Measurements from ENCODE around the gene KLK8.
"Not testable (repeated sequence)": the region's sequence is repeated elsewhere in the genome, so short reads cannot be mapped to it uniquely, and the experiment has no call there.

KLK8 gene

GRCh38 chr19:50981587-50982146 is 19.7 kb downstream of the KLK8 start:
- no peak for FAIRE-seq

GRCh38 chr19:50980208-50980607 is 21.2 kb downstream of the KLK8 start:
- FAIRE-seq: no peak

DNA sequence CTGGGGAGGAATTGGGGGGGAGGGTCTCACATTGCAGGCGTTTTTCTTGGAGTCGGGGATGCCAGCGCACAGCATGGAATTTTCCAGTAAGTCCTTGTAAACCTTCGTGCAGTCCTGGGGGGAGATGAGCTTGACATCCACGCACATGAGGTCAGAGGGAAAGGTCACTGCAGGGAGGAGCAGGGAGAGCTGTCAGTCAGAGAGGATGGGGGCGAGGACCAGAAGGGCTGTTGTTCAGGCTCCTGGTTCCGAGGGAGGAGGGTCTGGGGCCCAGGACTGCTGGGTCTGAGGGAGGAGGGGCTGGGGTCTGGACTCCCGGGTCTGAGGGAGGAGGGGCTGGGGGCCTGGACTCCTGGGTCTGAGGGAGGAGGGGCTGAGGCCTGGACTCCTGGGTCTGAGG is 21.6 kb downstream of the KLK8 start:
- FAIRE-seq: no peak

DNA sequence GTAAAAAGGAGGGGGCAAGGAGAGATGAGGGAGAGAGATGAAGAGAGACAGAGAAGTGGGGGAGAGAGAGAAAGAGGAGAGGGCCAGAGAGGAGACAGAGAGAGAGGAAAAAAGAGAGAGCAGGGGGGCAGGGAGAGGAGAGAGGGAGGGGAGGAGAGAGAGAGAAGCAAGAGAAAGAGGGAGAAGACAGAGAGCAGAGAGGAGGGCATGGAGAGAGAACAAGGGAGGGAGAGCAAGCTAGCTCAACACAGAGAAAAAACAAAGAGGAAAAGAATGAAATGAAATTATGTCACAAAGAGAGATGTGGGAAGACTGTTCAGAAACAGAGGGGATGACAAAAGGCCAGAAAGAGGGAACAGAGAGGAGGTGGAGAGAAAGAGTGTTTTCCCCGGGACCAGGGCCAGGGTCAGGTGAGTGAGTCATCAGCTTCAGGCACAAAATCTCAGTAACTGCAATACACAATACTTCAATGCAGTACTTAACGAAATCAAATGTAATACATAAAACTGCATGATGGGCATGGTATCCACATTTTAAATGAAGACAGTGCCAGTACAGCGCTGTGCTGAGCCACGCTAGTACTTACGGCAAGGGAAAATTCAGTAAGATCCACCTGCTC is 22.5 kb downstream of the KLK8 start:
- FAIRE-seq: no peak

- no peak for FAIRE-seq
These were observed 23.8 kb downstream of the KLK8 start for GRCh38 chr19:50977626-50978025.

GRCh38 chr19:50975766-50976165 is 25.6 kb downstream of the KLK8 start:
- no peak for FAIRE-seq

DNA sequence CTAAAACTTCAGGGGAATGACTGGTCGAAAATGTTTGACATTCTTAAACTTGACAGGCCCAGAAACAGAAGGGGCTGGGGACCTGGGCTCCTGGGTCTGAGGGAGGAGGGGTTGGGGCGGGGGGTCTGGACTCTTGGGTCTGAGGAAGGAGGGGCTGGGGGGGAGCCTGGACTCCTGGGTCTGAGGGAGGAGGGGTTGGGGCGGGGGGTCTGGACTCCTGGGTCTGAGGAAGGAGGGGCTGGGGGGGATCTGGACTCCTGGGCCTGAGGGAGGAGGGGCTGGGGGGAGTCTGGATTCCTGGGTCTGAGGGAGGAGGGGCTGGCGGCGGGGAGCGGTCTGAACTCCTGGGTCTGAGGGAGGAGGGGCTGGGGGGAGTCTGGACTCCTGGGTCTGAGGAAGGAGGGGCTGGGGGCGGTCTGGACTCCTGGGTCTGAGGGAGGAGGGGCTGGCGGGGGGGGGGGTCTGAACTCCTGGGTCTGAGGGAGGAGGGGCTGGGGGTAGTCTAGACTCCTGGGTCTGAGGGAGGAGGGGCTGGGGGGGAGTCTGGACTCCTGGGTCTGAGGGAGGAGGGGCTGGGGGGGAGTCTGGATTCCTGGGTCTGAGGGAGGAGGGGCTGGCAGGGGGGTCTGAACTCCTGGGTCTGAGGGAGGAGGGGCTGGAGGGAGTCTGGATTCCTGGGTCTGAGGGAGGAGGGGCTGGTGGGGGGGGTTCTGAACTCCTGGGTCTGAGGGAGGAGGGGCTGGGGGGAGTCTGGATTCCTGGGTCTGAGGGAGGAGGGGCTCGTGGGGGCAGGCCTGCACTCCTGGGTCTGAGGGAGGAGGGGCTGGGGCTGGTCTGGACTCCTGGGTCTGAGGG is 26.5 kb downstream of the KLK8 start:
- FAIRE-seq: no peak

DNA sequence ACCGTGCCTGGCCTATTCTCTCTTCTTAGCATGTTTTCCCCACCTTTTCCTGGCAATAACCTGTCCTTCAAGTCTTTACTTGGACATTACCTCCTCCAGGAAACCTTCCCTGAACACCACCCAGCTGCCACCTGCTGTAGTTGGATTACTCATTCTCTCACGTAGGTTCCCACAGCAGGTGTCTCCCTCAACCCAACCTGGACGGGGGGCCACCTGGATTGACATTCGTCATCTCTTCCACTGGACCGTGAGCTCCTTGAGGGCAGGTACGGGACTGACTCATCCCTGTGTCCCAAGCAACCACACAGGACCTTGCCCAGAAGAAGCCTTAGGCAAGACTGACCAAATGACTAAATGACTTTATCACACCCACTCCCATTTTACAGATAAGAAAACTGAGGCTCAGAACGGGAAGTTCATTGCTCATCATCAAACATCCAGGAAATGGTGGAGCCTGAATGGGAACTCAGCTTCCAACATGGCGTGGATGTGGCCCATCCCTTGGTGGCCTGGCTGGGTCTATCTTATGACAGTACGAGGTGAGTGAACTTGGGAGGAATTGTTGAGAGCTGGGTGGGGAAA is 28.5 kb downstream of the KLK8 start:
- no peak for FAIRE-seq

DNA sequence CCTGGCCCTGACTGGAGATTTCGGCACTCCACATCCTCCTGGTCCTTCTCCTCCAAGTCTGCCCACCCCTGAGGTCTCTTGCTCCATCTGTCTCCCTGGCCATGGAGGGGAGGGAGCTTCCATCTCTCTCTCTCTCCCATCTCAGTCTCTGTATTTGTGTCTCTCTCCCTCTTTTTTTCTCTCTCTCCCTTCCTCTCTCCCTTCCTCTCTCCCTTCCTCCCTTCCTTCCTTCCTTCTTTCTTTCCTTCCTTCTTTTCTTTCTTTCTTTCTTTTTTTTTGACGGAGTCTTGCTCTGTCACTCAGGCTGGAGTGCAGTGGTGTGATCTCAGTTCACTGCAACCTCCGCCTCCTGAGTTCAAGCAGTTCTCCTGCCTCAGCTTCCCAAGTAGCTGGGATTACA is 31.6 kb downstream of the KLK8 start:
- not testable (repeated sequence) for FAIRE-seq

GRCh38 chr19:50969413-50969760 is 32.0 kb downstream of the KLK8 start, which contains the start of gene KLK6:
Gene KLK6, minus strand, starts transcription at chr19:50969591. Its CDS starts 1,487 bp downstream, at chr19:50968104.
- no peak for FAIRE-seq

GRCh38 chr19:50968716-50969412 is 32.5 kb downstream of the KLK8 start:
- no peak for FAIRE-seq

DNA sequence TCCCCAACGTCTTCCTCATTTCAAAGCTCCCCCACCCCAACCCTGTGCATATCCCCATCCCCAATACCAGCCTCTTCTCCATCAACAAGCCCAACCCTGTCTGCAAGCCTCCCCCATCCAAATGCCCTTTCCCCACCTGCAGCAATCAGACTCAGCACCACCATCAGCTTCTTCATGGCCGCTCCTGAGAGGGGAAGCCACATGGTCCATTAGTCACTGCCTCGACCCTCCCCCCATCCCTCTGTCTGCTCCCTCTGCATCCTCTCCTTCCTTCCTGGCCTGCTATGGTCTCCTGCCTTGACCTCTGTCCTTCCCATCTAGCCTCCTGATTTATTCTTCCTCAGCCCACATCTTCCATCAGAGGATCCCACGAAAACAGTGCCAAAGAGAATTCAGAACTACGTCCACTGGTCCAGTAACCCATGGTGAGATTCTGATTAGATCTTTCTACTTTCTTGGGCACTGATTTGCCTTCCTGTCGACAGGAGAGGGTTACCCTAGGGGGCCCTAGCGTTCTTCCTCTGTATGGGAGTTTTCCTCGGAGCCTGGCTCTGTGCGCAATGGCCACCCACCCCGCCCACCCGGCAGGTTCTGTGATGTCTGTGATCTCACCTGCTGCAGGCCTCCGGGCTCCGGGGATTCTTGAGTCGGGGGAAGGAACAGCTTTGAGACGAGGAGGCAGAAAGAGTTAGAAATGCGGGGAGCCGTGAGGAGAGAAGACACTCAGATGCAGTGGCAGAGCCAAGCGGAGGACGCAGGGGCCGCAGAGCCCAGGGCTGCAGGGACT is 33.3 kb downstream of the KLK8 start:
- FAIRE-seq: no peak

- FAIRE-seq: no peak
These were observed 37.1 kb downstream of the KLK8 start for GRCh38 chr19:50964266-50964665.

DNA sequence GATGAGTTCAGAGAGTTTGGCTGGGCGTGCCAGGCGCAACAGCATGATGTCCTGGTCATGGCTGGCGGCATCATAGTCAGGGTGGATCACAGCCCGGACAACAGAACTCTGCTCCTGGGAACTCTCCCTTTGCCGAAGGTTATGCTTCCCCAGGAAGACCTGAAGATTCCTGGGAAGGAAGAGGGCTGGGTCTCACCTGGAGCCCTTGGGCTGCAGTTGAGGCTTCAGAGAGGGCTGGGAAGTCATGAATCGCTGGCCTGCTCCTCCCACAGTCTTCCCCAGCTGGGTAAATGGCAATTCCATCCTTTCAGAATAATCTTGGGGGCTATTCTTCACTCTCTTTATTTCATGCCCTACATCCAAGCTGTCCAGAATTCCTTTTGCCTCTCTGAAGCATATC is 38.0 kb downstream of the KLK8 start:
- FAIRE-seq: no peak

- FAIRE-seq: no peak
These were observed 39.2 kb downstream of the KLK8 start for GRCh38 chr19:50962245-50962644.

- FAIRE-seq: no peak
These were observed 41.5 kb downstream of the KLK8 start for GRCh38 chr19:50959731-50960500.

DNA sequence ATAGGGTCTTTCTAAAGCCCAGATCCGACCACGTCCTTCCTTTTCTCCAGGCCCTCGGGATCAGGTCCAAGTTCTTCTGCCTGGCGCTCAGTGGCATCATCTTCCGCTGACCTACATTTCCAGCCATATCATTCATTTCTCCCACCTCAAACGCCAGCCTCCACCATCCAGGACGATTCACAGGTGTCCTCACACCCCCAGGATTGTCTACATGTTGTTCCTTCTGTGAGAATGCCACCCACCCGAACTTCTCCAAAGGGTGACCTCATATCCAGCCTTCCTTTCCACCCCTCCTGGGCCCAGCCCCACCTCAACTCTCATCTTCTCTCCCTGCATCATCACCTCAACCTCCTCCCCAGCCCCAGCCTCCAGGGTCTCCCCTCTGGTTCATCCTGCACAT is 43.8 kb downstream of the KLK8 start:
- no peak for FAIRE-seq

- FAIRE-seq: no peak
These were observed 48.5 kb downstream of the KLK8 start, which contains the start of gene KLK5 for GRCh38 chr19:50952910-50953309. Gene KLK5, minus strand, starts transcription at chr19:50953038. Its CDS starts 381 bp downstream, at chr19:50952657.

DNA sequence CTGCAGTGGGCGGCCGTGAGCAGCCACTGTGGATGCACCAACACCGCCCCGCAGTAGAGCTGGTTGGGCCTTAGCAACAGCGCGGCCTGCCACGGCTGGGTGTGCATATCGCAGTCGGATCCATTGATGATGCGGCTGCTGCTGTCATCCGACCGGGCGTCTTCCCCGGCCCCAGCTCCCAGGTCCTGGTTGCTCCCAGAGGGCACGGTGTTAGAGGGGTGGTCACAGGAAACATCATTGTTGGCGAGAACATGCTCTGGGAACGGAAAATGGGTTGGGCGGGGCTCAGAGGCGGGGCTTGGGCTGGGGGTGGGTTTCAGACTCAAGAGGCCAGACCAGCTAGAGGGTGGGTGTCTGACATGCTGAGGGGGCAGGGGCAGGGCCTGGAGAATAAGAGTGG is 51.5 kb downstream of the KLK8 start:
- no peak for FAIRE-seq

DNA sequence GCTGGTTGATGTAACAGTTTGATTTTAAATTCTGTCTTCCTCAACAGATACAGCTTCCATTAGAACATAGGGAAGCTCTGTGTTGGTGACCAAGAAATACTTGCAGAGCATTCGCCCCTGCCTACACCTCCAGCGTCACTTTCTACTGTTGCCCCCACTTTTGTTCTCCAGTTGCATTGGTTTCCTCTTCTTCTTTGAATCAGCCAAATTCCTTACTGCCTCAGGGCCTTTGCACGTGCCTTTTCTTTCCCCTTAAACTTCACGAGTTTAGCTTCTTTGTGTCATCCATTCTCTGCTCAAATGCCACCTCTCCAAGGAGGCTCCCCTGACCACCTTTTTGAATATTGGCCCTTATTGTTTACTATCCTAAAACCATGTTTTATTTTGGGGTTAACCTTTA is 54.3 kb downstream of the KLK8 start:
- FAIRE-seq: no peak
